ENCODE measurements around the gene IHH. TPM values are rescaled to one million over a fixed set of nuclear protein-coding genes. Genes with fewer than 3 reads are reported as not detected.

IHH gene
- total RNA-seq, 1 experiment from 2014 or later, result 0.11 TPM

GRCh38 chr2:219028996-219029828, 31.5 kb downstream of the IHH start:
- ATAC-seq (no peak), DNase-seq (ENCODE audit: low spot score) (no peak)
- no peaks in the 10 kb centered on the region for H3K9me3 Mint-ChIP-seq
- no peak overlapping the region for H3K27ac Mint-ChIP-seq
- no peaks in the 10 kb centered on the region for H3K36me3 Mint-ChIP-seq
- no peak overlapping the region for H3K4me3 Mint-ChIP-seq
- no peaks in the 10 kb centered on the region; the same call in 1 of the 2 replicates for H3K27me3 Mint-ChIP-seq (ENCODE audit: low read depth)
- TF ChIP-seq, protein P1, sequence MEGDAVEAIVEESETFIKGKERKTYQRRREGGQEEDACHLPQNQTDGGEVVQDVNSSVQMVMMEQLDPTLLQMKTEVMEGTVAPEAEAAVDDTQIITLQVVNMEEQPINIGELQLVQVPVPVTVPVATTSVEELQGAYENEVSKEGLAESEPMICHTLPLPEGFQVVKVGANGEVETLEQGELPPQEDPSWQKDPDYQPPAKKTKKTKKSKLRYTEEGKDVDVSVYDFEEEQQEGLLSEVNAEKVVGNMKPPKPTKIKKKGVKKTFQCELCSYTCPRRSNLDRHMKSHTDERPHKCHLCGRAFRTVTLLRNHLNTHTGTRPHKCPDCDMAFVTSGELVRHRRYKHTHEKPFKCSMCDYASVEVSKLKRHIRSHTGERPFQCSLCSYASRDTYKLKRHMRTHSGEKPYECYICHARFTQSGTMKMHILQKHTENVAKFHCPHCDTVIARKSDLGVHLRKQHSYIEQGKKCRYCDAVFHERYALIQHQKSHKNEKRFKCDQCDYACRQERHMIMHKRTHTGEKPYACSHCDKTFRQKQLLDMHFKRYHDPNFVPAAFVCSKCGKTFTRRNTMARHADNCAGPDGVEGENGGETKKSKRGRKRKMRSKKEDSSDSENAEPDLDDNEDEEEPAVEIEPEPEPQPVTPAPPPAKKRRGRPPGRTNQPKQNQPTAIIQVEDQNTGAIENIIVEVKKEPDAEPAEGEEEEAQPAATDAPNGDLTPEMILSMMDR (IDR thresholded peaks at IDR 0.05), result no peak
- TF ChIP-seq CBFB (CRISPR knock-in tag; IDR thresholded peaks at IDR 0.05; ENCODE audit: low read depth) (no peak), ZNF396 (CRISPR knock-in tag; IDR thresholded peaks at IDR 0.05; ENCODE audit: borderline replicate concordance) (no peak), ELF4 (CRISPR knock-in tag; IDR thresholded peaks at IDR 0.05; ENCODE audit: low read depth) (no peak), ZNF219 (CRISPR knock-in tag; IDR thresholded peaks at IDR 0.05; ENCODE audit: borderline replicate concordance) (no peak)
- TF ChIP-seq, protein P2, sequence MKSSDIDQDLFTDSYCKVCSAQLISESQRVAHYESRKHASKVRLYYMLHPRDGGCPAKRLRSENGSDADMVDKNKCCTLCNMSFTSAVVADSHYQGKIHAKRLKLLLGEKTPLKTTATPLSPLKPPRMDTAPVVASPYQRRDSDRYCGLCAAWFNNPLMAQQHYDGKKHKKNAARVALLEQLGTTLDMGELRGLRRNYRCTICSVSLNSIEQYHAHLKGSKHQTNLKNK (CRISPR knock-in tag; IDR thresholded peaks at IDR 0.05), result no peak
- TF ChIP-seq, protein P3, sequence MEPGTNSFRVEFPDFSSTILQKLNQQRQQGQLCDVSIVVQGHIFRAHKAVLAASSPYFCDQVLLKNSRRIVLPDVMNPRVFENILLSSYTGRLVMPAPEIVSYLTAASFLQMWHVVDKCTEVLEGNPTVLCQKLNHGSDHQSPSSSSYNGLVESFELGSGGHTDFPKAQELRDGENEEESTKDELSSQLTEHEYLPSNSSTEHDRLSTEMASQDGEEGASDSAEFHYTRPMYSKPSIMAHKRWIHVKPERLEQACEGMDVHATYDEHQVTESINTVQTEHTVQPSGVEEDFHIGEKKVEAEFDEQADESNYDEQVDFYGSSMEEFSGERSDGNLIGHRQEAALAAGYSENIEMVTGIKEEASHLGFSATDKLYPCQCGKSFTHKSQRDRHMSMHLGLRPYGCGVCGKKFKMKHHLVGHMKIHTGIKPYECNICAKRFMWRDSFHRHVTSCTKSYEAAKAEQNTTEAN (CRISPR knock-in tag; IDR thresholded peaks at IDR 0.05), result no peak
- POLR2A ChIA-PET, result no interaction called here
- peaks cover 3% of the 10 kb centered on the region for H3K4me1 Mint-ChIP-seq
- CTCF ChIA-PET, result interaction anchor here (0.6 to 8.4 kb wide), 89 partner anchors 11 to 531 kb away, joined by 3 to 91 read pairs (median 6); partner anchors contain the start of genes CDK5R2, CFAP65, CNPPD1 and DNPEP

- no peak for TF ChIP-seq ZNF138 (CRISPR knock-in tag; conservative IDR thresholded peaks at IDR 0.05)
- TF ChIP-seq RELA (CRISPR knock-in tag; IDR thresholded peaks at IDR 0.05; ENCODE audit: borderline replicate concordance), result no peak
- TF ChIP-seq ZNF317 (CRISPR knock-in tag; IDR thresholded peaks at IDR 0.05; ENCODE audit: borderline replicate concordance, low read depth), result no peak
- no peak for TF ChIP-seq JAZF1 (CRISPR knock-in tag; IDR thresholded peaks at IDR 0.05)
- TF ChIP-seq TCF7 (CRISPR knock-in tag; IDR thresholded peaks at IDR 0.05; ENCODE audit: low read depth), result no peak
- TF ChIP-seq, protein P4, sequence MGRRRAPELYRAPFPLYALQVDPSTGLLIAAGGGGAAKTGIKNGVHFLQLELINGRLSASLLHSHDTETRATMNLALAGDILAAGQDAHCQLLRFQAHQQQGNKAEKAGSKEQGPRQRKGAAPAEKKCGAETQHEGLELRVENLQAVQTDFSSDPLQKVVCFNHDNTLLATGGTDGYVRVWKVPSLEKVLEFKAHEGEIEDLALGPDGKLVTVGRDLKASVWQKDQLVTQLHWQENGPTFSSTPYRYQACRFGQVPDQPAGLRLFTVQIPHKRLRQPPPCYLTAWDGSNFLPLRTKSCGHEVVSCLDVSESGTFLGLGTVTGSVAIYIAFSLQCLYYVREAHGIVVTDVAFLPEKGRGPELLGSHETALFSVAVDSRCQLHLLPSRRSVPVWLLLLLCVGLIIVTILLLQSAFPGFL (CRISPR knock-in tag; IDR thresholded peaks at IDR 0.05; ENCODE audit: borderline replicate concordance), result no peak
- TF ChIP-seq HMGA2 (CRISPR knock-in tag; IDR thresholded peaks at IDR 0.05), result no peak
- TF ChIP-seq SP1 (CRISPR knock-in tag; conservative IDR thresholded peaks at IDR 0.05), result no peak
- no peak for TF ChIP-seq ZNF121 (CRISPR knock-in tag; IDR thresholded peaks at IDR 0.05)
- DNase-seq (ENCODE audit: low spot score) (no peak), ATAC-seq (no peak)
- ChIA-PET POLR2A (no interaction called here), CTCF (interaction anchor here (1.4 to 8.4 kb wide), 7 partner anchors 13 to 152 kb away, joined by 3 to 91 read pairs (median 70); partner anchors contain the start of genes CFAP65 and IHH)
- Mint-ChIP-seq H3K27me3 (ENCODE audit: low read depth) (no peaks in the 10 kb centered on the region; the same call in 1 of the 2 replicates), H3K4me3 (no peak overlapping the region), H3K4me1 (peaks cover 3% of the 10 kb centered on the region), H3K9me3 (no peaks in the 10 kb centered on the region), H3K36me3 (no peaks in the 10 kb centered on the region), H3K27ac (no peak overlapping the region)
These were observed 32.6 kb downstream of the IHH start for GRCh38 chr2:219028141-219028540.

DNA sequence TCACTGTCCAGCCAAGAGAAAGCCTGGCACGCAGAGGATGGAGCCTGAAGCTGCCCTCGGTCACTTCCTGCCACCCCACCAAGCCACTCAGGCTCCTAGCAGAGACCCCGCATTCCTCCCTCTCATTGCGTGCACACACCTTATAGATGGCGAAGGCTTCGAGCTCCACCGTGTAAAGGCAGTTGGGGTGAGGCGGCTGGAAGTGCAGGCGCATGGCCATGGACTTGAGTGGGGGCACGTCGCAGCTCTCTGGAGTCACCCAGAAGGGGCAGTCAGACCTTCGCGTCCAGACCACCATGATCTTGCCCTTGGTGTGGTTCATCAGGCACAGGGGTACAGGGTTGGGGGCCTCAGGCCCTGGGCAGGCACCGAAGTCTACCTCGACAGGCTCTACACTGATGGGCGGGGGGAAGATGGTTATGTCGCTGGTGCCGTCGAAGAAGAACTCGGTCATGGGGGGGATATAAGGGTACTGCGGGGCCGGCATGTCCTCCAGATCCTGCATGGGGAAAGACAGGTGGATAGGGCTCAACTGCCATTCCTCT, 33.1 kb downstream of the IHH start:
- Mint-ChIP-seq H3K27me3 (ENCODE audit: low read depth) (no peaks in the 10 kb centered on the region; the same call in 1 of the 2 replicates), H3K4me3 (no peak overlapping the region), H3K27ac (no peak overlapping the region), H3K4me1 (peaks cover 5% of the 10 kb centered on the region), H3K9me3 (no peaks in the 10 kb centered on the region), H3K36me3 (no peaks in the 10 kb centered on the region)
- ATAC-seq (no peak), DNase-seq (ENCODE audit: low spot score) (no peak)
- ChIA-PET CTCF (interaction anchor here (0.6 to 8.4 kb wide), 8 partner anchors 13 to 151 kb away, joined by 3 to 91 read pairs (median 10); partner anchors contain the start of gene CFAP65), POLR2A (no interaction called here)
- no peak for TF ChIP-seq CBFB (CRISPR knock-in tag; IDR thresholded peaks at IDR 0.05; ENCODE audit: low read depth)
- TF ChIP-seq, protein P5, sequence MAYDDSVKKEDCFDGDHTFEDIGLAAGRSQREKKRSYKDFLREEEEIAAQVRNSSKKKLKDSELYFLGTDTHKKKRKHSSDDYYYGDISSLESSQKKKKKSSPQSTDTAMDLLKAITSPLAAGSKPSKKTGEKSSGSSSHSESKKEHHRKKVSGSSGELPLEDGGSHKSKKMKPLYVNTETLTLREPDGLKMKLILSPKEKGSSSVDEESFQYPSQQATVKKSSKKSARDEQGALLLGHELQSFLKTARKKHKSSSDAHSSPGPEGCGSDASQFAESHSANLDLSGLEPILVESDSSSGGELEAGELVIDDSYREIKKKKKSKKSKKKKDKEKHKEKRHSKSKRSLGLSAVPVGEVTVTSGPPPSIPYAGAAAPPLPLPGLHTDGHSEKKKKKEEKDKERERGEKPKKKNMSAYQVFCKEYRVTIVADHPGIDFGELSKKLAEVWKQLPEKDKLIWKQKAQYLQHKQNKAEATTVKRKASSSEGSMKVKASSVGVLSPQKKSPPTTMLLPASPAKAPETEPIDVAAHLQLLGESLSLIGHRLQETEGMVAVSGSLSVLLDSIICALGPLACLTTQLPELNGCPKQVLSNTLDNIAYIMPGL (CRISPR knock-in tag; IDR thresholded peaks at IDR 0.05), result no peak
- TF ChIP-seq E2F4 (CRISPR knock-in tag; IDR thresholded peaks at IDR 0.05; ENCODE audit: borderline replicate concordance, low read depth), result no peak
- TF ChIP-seq RELA (CRISPR knock-in tag; IDR thresholded peaks at IDR 0.05; ENCODE audit: borderline replicate concordance), result no peak
- no peak for TF ChIP-seq ZSCAN18 (CRISPR knock-in tag; IDR thresholded peaks at IDR 0.05)
